ENCODE results near the gene SULF2. TPM values are rescaled to one million over a fixed set of nuclear protein-coding genes. Genes with fewer than 3 reads are reported as not detected.
"Not testable (repeated sequence)": the region's sequence is repeated elsewhere in the genome, so short reads cannot be mapped to it uniquely, and the experiment has no call there.

The SULF2 gene
- total and polyA plus RNA-seq, 2 of the 4 experiments (the other 2 are of a cell fraction) = 0.54 to 0.77 TPM

DNA sequence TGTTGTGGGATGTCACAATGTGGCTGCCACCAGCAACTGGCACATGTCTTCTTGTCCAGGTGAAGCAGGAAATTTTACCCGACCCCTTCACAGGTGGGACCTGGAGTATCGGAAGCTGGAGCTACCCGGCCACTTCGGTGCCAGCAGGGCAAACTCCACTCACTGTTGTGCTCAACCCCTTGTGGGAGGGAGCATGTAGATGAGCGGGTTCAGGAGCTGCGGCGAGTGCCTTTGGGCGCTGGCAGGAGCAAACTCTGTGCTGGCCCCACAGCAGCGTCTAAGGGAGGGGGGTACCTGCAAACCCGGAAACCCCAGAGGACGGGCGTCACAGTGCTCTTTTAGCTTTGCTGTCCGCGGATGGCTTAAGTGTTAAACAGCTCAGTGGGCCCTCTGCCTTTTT, 20.7 kb upstream of the SULF2 start:
- Histone ChIP-seq H2BK20ac (ENCODE audit: low read depth, low read length) (no peak overlapping the region), H2AK9ac (replicated peaks; ENCODE audit: low read depth, low read length, poor library complexity) (no peak overlapping the region), H4K20me1 (ENCODE audit: insufficient read depth, low read length) (no peaks in the 10 kb centered on the region), H4K8ac (ENCODE audit: low read depth in 2 of 2, low read length in 2 of 2) (no peak overlapping the region), H2AFZ (replicated peaks; ENCODE audit: low read length, poor library complexity) (no peak overlapping the region), H3K14ac (replicated peaks; ENCODE audit: low read depth, low read length) (no peak overlapping the region), H4K91ac (ENCODE audit: insufficient read depth, low read depth, low read length) (no peak overlapping the region), H3K4me1 (ENCODE audit: control insufficient read depth, insufficient read depth, low read length) (no peaks in the 10 kb centered on the region), H2BK15ac (ENCODE audit: low read depth, low read length) (no peak overlapping the region), H3K27me3 (ENCODE audit: control insufficient read depth, insufficient read depth, low read length) (peaks cover 15% of the 10 kb centered on the region; the same call in 1 of the 2 replicates), H3K4ac (ENCODE audit: low read depth, low read length) (no peak overlapping the region), H3K9ac (ENCODE audit: low read depth, low read length) (no peak overlapping the region), H2AK5ac (ENCODE audit: low read depth, low read length) (no peak overlapping the region), H3K27ac (ENCODE audit: insufficient read depth, low read length) (no peak overlapping the region), H3K9me1 (ENCODE audit: insufficient read depth, low read length) (no peaks in the 10 kb centered on the region), H3K4me2 (ENCODE audit: low read depth, low read length) (no peak overlapping the region), H3K79me1 (ENCODE audit: low read depth in 1 of 2, low read length in 2 of 2) (no peaks in the 10 kb centered on the region), H2BK5ac (ENCODE audit: low read depth, low read length, poor library complexity, severe bottlenecking) (no peak overlapping the region), H4K5ac (ENCODE audit: low read depth, low read length) (no peak overlapping the region), H3K56ac (ENCODE audit: extremely low read depth, insufficient read depth, low read length) (no peak overlapping the region), H3K36me3 (ENCODE audit: control insufficient read depth, insufficient read depth, low read length) (no peaks in the 10 kb centered on the region), H3K18ac (ENCODE audit: low read depth, low read length) (no peak overlapping the region), H3K4me3 (ENCODE audit: insufficient read depth, low read depth, low read length) (no peak overlapping the region), H2BK120ac (ENCODE audit: low read depth, low read length) (no peak overlapping the region), H3K9me3 (ENCODE audit: control insufficient read depth, insufficient read depth, low read length) (no peaks in the 10 kb centered on the region), H3K23ac (ENCODE audit: low read depth, low read length) (no peak overlapping the region)
- 35% methylated on average over 9 of the region's 14 CpGs; no CpG with 5 or more reads in 1 of the 2 experiments for WGBS, 2 experiments (ENCODE audit: extremely low coverage in 2 of 2, insufficient read length in 1 of 2)
- no peak for ATAC-seq (ENCODE audit: low read depth)
- POLR2A ChIA-PET (ENCODE audit: unreplicated experiment) = no interaction called here
- dilution Hi-C loops (cut with HindIII; ENCODE audit: low sequenced_read_pairs, unreplicated experiment) = no loop called here
- in situ Hi-C loops (cut with MboI; ENCODE audit: low sequenced_read_pairs) = no loop called here
- intact Hi-C loops (cut with micrococcal nuclease) = no loop called here
- TF ChIP-seq FOS (IDR thresholded peaks at IDR 0.05; ENCODE audit: low read depth, low read length) (no peak), MAZ (IDR thresholded peaks at IDR 0.05; ENCODE audit: borderline replicate concordance, low read depth, low read length) (no peak), CHD1 (IDR thresholded peaks at IDR 0.05; ENCODE audit: low read depth, low read length) (no peak), SMC3 (IDR thresholded peaks at IDR 0.05; ENCODE audit: low read depth, low read length) (no peak), CTCF (conservative IDR thresholded peaks at IDR 0.05; ENCODE audit: low read depth, low read length) (no peak), MXI1 (IDR thresholded peaks at IDR 0.05; ENCODE audit: borderline replicate concordance, low read depth, low read length) (no peak), NFE2L2 (IDR thresholded peaks at IDR 0.05; ENCODE audit: low read depth, low read length) (no peak)
- CTCF ChIA-PET = no interaction called here
- no TSS peak for BruUV-seq (replicated peaks)
- no peak for DNase-seq

- in situ Hi-C loops (cut with MboI; ENCODE audit: low sequenced_read_pairs); CTCF ChIA-PET; dilution Hi-C loops (cut with HindIII; ENCODE audit: low sequenced_read_pairs, unreplicated experiment): not testable (repeated sequence)
Measured at GRCh38 chr20:47804972-47805371, 19.7 kb upstream of the SULF2 start.

More at GRCh38 chr20:47804972-47805371, 19.7 kb upstream of the SULF2 start:
- H3K14ac ChIP-seq (replicated peaks; ENCODE audit: low read depth, low read length); ATAC-seq (ENCODE audit: low read depth); H2BK120ac ChIP-seq (ENCODE audit: low read depth, low read length); H3K27me3 ChIP-seq (ENCODE audit: control insufficient read depth, insufficient read depth, low read length); H2AFZ ChIP-seq (replicated peaks; ENCODE audit: low read length, poor library complexity); DNase-seq; H3K18ac ChIP-seq (ENCODE audit: low read depth, low read length); H3K56ac ChIP-seq (ENCODE audit: extremely low read depth, insufficient read depth, low read length); H4K5ac ChIP-seq (ENCODE audit: low read depth, low read length); H4K20me1 ChIP-seq (ENCODE audit: insufficient read depth, low read length); POLR2A ChIA-PET (ENCODE audit: unreplicated experiment); H2BK20ac ChIP-seq (ENCODE audit: low read depth, low read length); H3K9ac ChIP-seq (ENCODE audit: low read depth, low read length); intact Hi-C loops (cut with micrococcal nuclease); H2BK15ac ChIP-seq (ENCODE audit: low read depth, low read length); H3K27ac ChIP-seq (ENCODE audit: insufficient read depth, low read length); H4K91ac ChIP-seq (ENCODE audit: insufficient read depth, low read depth, low read length); H3K4ac ChIP-seq (ENCODE audit: low read depth, low read length); H2BK5ac ChIP-seq (ENCODE audit: low read depth, low read length, poor library complexity, severe bottlenecking); H3K4me3 ChIP-seq (ENCODE audit: insufficient read depth, low read depth, low read length); H3K4me1 ChIP-seq (ENCODE audit: control insufficient read depth, insufficient read depth, low read length); H3K9me3 ChIP-seq (ENCODE audit: control insufficient read depth, insufficient read depth, low read length); H2AK5ac ChIP-seq (ENCODE audit: low read depth, low read length); H3K4me2 ChIP-seq (ENCODE audit: low read depth, low read length); H3K23ac ChIP-seq (ENCODE audit: low read depth, low read length); H3K9me1 ChIP-seq (ENCODE audit: insufficient read depth, low read length); BruUV-seq (replicated peaks); H4K8ac ChIP-seq (ENCODE audit: low read depth in 2 of 2, low read length in 2 of 2); H3K79me1 ChIP-seq (ENCODE audit: low read depth in 1 of 2, low read length in 2 of 2); H2AK9ac ChIP-seq (replicated peaks; ENCODE audit: low read depth, low read length, poor library complexity); H3K36me3 ChIP-seq (ENCODE audit: control insufficient read depth, insufficient read depth, low read length): not testable (repeated sequence)
- no CpG with 5 or more reads among the region's 7 CpGs for WGBS, 2 experiments (ENCODE audit: extremely low coverage in 2 of 2, insufficient read length in 1 of 2)

All from IMR-90 (cell line).